NT2/D1 (cell line): Measurements from ENCODE around the gene TOP2B.

Experiments used
- DNase-seq: peaks from one replicate; pipeline ENCODE4 v3.0.0-alpha.2; 2011; ENCODE audit warnings: low read depth, low spot score
- H3K27me3 ChIP-seq: 2 replicates; pipeline ENCODE4 v1.6.0; 2011; ENCODE audit warnings: mild to moderate bottlenecking; ENCODE audit not compliant: insufficient read length, insufficient read depth
- H3K36me3 ChIP-seq: 2 replicates; pipeline ENCODE4 v1.6.1; 2011; ENCODE audit warnings: mild to moderate bottlenecking, low read length, mixed read lengths; ENCODE audit not compliant: insufficient read depth, insufficient read length
- H3K4me1 ChIP-seq: 2 replicates; pipeline ENCODE4 v1.5.1; 2011; ENCODE audit not compliant: insufficient read depth, insufficient read length
- H3K4me3 ChIP-seq: 2 replicates; pipeline ENCODE4 v1.5.1; 2011; ENCODE audit warnings: low read depth; ENCODE audit not compliant: insufficient read length
- H3K9ac ChIP-seq: 2 replicates; pipeline ENCODE4 v1.6.0; 2011; ENCODE audit warnings: low read depth; ENCODE audit not compliant: insufficient read length
- H3K9me3 ChIP-seq: 2 replicates; pipeline ENCODE4 v1.5.1; 2011; ENCODE audit warnings: mild to moderate bottlenecking, low read length; ENCODE audit not compliant: insufficient read depth
- SUZ12 ChIP-seq: IDR thresholded peaks from 2 replicates; pipeline ENCODE4 v1.6.1; 2011; ENCODE audit not compliant: insufficient read length, insufficient read depth; ENCODE audit errors: extremely low read depth
- YY1 ChIP-seq: IDR thresholded peaks from 2 replicates; pipeline ENCODE4 v1.6.1; 2011; ENCODE audit not compliant: insufficient read length, insufficient read depth
- ZNF274 ChIP-seq: IDR thresholded peaks from 2 replicates; pipeline ENCODE4 v1.6.1; 2011; ENCODE audit warnings: mild to moderate bottlenecking, low read depth, low read length

TOP2B gene

GRCh38 chr3:25567806-25568524 lies 96.7 kb downstream of the TOP2B start:
- Histone ChIP-seq H3K9me3 (no peaks in the 10 kb centered on the region), H3K4me3 (no peak overlapping the region), H3K9ac (no peak overlapping the region), H3K36me3 (no peaks in the 10 kb centered on the region), H3K4me1 (no peaks in the 10 kb centered on the region), H3K27me3 (no peaks in the 10 kb centered on the region)
- TF ChIP-seq SUZ12, result no peak
- TF ChIP-seq ZNF274, result no peak
- DNase-seq, result no peak

- TF ChIP-seq ZNF274, result no peak
- TF ChIP-seq SUZ12, result no peak
- no peak for TF ChIP-seq YY1
- Histone ChIP-seq H3K9ac (no peak overlapping the region), H3K4me3 (no peak overlapping the region), H3K36me3 (no peaks in the 10 kb centered on the region), H3K27me3 (no peaks in the 10 kb centered on the region), H3K9me3 (no peaks in the 10 kb centered on the region), H3K4me1 (no peaks in the 10 kb centered on the region)
- DNase-seq, result no peak
Measured at GRCh38 chr3:25567388-25567787, 97.3 kb downstream of the TOP2B start.

GRCh38 chr3:25566358-25566920 lies 98.3 kb downstream of the TOP2B start:
- no peak for DNase-seq
- no peaks in the 10 kb centered on the region for H3K4me1 ChIP-seq
- no peaks in the 10 kb centered on the region for H3K9me3 ChIP-seq
- H3K27me3 ChIP-seq, result no peaks in the 10 kb centered on the region
- no peak overlapping the region for H3K4me3 ChIP-seq
- no peak for TF ChIP-seq SUZ12
- no peak for TF ChIP-seq ZNF274
- no peak for TF ChIP-seq YY1
- no peak overlapping the region for H3K9ac ChIP-seq
- no peaks in the 10 kb centered on the region for H3K36me3 ChIP-seq

- TF ChIP-seq ZNF274, result no peak
- TF ChIP-seq SUZ12, result no peak
- TF ChIP-seq YY1, result no peak
- H3K9me3 ChIP-seq, result no peaks in the 10 kb centered on the region
- no peaks in the 10 kb centered on the region for H3K36me3 ChIP-seq
- no peaks in the 10 kb centered on the region for H3K27me3 ChIP-seq
- no peak overlapping the region for H3K4me3 ChIP-seq
- no peak for DNase-seq
- H3K9ac ChIP-seq, result no peak overlapping the region
- H3K4me1 ChIP-seq, result no peaks in the 10 kb centered on the region
Measured at GRCh38 chr3:25565807-25566206, 98.9 kb downstream of the TOP2B start.

GRCh38 chr3:25564075-25564474 lies 100.6 kb downstream of the TOP2B start:
- Histone ChIP-seq H3K9me3 (no peaks in the 10 kb centered on the region), H3K4me3 (no peak overlapping the region), H3K27me3 (no peaks in the 10 kb centered on the region), H3K36me3 (no peaks in the 10 kb centered on the region), H3K9ac (no peak overlapping the region), H3K4me1 (no peaks in the 10 kb centered on the region)
- no peak for DNase-seq
- no peak for TF ChIP-seq YY1
- no peak for TF ChIP-seq ZNF274
- TF ChIP-seq SUZ12, result no peak

GRCh38 chr3:25563601-25564000 lies 101.1 kb downstream of the TOP2B start:
- no peaks in the 10 kb centered on the region for H3K9me3 ChIP-seq
- no peak overlapping the region for H3K4me3 ChIP-seq
- no peak for DNase-seq
- TF ChIP-seq YY1 (no peak), SUZ12 (no peak), ZNF274 (no peak)
- no peaks in the 10 kb centered on the region for H3K27me3 ChIP-seq
- H3K36me3 ChIP-seq, result no peaks in the 10 kb centered on the region
- H3K4me1 ChIP-seq, result no peaks in the 10 kb centered on the region
- no peak overlapping the region for H3K9ac ChIP-seq

- H3K27me3 ChIP-seq, result no peaks in the 10 kb centered on the region
- H3K4me3 ChIP-seq, result no peak overlapping the region
- H3K36me3 ChIP-seq, result no peaks in the 10 kb centered on the region
- H3K4me1 ChIP-seq, result no peaks in the 10 kb centered on the region
- DNase-seq, result no peak
- TF ChIP-seq SUZ12 (no peak), YY1 (no peak), ZNF274 (no peak)
- no peak overlapping the region for H3K9ac ChIP-seq
- no peaks in the 10 kb centered on the region for H3K9me3 ChIP-seq
Measured at GRCh38 chr3:25558796-25559195, 105.9 kb downstream of the TOP2B start.
